ENCODE results near the gene APBB3.
"Not testable (repeated sequence)": the region's sequence is repeated elsewhere in the genome, so short reads cannot be mapped to it uniquely, and the experiment has no call there.

APBB3 gene

GRCh38 chr5:140591747-140592372 lies 27.5 kb upstream of the APBB3 start:
- Histone ChIP-seq H3K4me1 (peaks cover 0 to 94% (median 61%) of the 10 kb centered on the region in 10 experiments; a peak in 15 of 20 replicates), H3K9me3 (replicated peaks in 1 of 11) (peaks cover 0 to 14% (median 0%) of the 10 kb centered on the region in 11 experiments; a peak in 5 of 22 replicates), H3K27ac (peak overlapping the region in 8 of 11 experiments; percentile 25 to 95 (median 76); a peak in 15 of 22 replicates), H3K36me3 (peaks cover 0 to 12% (median 0%) of the 10 kb centered on the region in 11 experiments; a peak in 3 of 22 replicates), H3K4me3 (peak overlapping the region in 4 of 10 experiments; percentile 43 to 59 (median 52); a peak in 9 of 20 replicates), H4K20me1 (no peaks in the 10 kb centered on the region), H3K4me2 (peak overlapping the region in 7 of 11 experiments; percentile 42 to 99 (median 88); a peak in 14 of 22 replicates), H3K27me3 (no peaks in the 10 kb centered on the region), H3K9ac (peak overlapping the region in 6 of 11 experiments; percentile 17 to 92 (median 76); a peak in 11 of 22 replicates)
- TF ChIP-seq Cebpa-rat (IDR thresholded peaks at IDR 0.05): no peak

DNA sequence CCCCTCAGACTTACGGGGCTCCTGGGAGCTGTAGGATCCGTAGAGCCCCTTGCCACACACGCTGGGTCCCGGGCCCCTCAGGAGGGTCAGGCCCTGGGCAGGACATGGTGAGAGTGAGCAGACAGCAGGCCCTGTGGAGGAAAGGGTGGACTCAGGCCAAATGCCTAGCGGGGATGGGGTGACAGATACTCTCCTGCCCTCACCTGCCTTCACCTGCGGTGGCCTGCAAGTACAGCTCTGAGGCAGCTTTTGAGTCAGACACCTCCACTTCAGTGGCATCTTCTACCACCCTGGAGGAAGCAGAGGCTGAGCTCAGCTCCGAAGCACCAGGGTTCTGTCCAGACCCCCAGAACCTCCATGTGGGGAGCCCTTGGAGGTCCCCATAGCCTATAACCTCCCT lies 26.5 kb upstream of the APBB3 start:
- Histone ChIP-seq H4K20me1 (no peaks in the 10 kb centered on the region), H3K4me2 (peak overlapping the region in 6 of 11 experiments; percentile 1 to 99 (median 92); a peak in 10 of 22 replicates), H3K27ac (peak overlapping the region in 6 of 11 experiments; percentile 48 to 95 (median 82); a peak in 12 of 22 replicates), H3K9ac (peak overlapping the region in 4 of 11 experiments; percentile 71 to 92 (median 86); a peak in 7 of 22 replicates), H3K36me3 (peaks cover 0 to 22% (median 0%) of the 10 kb centered on the region in 11 experiments; a peak in 5 of 22 replicates), H3K4me1 (peaks cover 0 to 94% (median 51%) of the 10 kb centered on the region in 10 experiments; a peak in 15 of 20 replicates), H3K27me3 (no peaks in the 10 kb centered on the region), H3K9me3 (replicated peaks in 1 of 11) (peaks cover 0 to 22% (median 2%) of the 10 kb centered on the region in 11 experiments; a peak in 7 of 22 replicates), H3K4me3 (peak overlapping the region in 4 of 10 experiments; percentile 43 to 59 (median 52); a peak in 7 of 20 replicates)
- no peak for TF ChIP-seq Cebpa-rat (IDR thresholded peaks at IDR 0.05)

DNA sequence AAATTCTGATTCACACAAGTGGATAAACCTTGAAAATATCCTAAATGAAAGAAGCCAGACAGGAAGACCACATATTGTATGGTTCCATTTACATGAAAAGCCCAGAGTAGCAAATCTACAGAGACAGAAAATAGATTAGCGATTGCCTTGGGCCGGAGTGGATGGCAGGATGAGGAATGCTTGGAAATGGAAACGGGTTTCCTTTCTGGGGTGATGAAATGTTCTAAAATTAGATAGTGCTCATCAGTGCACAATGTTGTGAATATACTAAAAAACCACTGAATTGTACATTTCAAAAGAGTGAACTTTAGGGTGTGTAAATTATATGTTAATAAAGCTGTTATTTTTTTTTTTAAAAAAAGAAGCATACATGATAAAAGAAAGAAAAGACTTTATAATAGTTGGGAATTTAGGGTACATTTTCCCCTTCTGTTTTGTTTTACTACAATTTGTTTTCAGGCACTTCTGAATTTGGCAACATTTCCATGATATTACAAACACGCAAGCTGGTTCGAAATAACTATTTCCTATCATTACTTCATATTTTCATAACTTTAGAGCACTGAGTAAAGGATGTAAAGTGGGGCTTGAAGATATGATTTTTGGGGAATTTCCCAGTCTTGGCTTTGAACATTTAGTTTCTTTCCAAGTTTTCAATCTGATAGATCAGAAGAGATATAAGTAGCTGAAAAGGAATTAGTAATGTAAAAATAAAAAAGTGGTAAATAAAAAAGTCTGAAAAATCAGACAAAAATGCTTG lies 24.1 kb upstream of the APBB3 start:
- no peaks in the 10 kb centered on the region for H3K27me3 ChIP-seq
- TF ChIP-seq Cebpa-rat (IDR thresholded peaks at IDR 0.05): no peak
- peak overlapping the region in 7 of 11 experiments; percentile 3 to 99 (median 82); a peak in 12 of 22 replicates for H3K4me2 ChIP-seq
- H3K4me1 ChIP-seq: peaks cover 0 to 87% (median 34%) of the 10 kb centered on the region in 10 experiments; a peak in 15 of 20 replicates
- H3K27ac ChIP-seq: peak overlapping the region in 6 of 11 experiments; percentile 24 to 95 (median 82); a peak in 10 of 22 replicates
- no peaks in the 10 kb centered on the region for H4K20me1 ChIP-seq
- peak overlapping the region in 4 of 11 experiments; percentile 69 to 92 (median 86); a peak in 8 of 22 replicates for H3K9ac ChIP-seq
- H3K4me3 ChIP-seq: peak overlapping the region in 3 of 10 experiments; percentile 14 to 23 (median 16); a peak in 3 of 20 replicates
- H3K36me3 ChIP-seq: peaks cover 0 to 45% (median 0%) of the 10 kb centered on the region in 11 experiments; a peak in 7 of 22 replicates
- peaks cover 0 to 30% (median 5%) of the 10 kb centered on the region in 11 experiments; a peak in 13 of 22 replicates for H3K9me3 ChIP-seq (replicated peaks in 1 of 11)

DNA sequence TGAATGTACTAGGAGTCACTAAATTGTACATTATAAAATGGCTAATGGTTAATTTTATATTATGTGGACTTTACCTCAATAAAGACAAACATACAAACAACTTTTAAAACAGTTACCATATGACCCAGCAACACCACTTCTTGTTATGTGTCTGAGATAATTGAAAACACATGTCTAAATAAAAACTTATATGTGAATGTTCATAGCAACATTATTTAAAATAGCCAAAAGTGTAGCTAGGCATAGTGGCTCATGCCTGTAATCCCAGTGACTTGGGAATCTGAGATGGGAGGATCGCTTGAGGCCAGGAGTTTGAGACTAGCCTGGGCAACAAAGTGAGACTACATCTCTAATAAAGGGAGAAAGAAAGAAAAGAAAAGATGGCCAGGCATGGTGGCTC lies 23.1 kb upstream of the APBB3 start:
- Histone ChIP-seq H3K4me1 (peaks cover 0 to 91% (median 34%) of the 10 kb centered on the region in 10 experiments; a peak in 15 of 20 replicates), H3K9ac (peak overlapping the region in 3 of 11 experiments; percentile 82 to 92 (median 89); a peak in 5 of 22 replicates), H3K27ac (peak overlapping the region in 5 of 11 experiments; percentile 43 to 95 (median 86); a peak in 7 of 22 replicates), H3K4me3 (no peak overlapping the region; a peak in 2 of 20 replicates), H3K36me3 (peaks cover 0 to 55% (median 0%) of the 10 kb centered on the region in 11 experiments; a peak in 7 of 22 replicates), H3K27me3 (no peaks in the 10 kb centered on the region), H4K20me1 (no peaks in the 10 kb centered on the region), H3K4me2 (peak overlapping the region in 4 of 11 experiments; percentile 82 to 99 (median 98); a peak in 7 of 22 replicates), H3K9me3 (replicated peaks in 1 of 11) (peaks cover 3 to 40% (median 13%) of the 10 kb centered on the region in 11 experiments; a peak in 15 of 22 replicates)
- TF ChIP-seq Cebpa-rat (IDR thresholded peaks at IDR 0.05): no peak

DNA sequence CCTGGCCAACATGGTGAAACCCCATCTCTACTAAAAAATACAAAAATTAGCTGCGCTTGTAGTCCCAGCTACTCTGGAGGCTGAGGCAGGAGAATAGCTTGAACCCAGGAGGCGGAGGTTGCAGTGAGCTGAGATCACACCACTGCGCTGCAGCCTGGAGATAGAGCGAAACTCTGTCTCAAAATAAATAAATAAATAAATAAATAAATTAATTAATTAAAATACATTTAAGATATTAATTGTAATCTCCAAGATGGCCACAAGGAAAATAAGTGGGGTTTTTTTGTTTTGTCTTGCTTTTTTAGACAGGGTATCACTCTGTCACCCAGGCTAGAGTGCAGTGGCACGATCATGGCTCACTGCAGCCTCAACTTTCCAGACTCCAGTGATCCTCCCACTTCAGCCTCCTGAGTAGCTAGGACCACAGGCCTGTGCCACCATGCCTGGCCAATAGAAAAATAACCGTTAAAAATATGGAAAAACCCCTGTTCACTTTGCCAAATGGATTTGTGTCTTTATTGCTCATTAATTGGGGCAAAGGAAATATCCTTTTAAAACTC lies 14.9 kb upstream of the APBB3 start:
- H3K27ac ChIP-seq, H3K4me3 ChIP-seq, H3K27me3 ChIP-seq, H4K20me1 ChIP-seq, H3K9ac ChIP-seq: not testable (repeated sequence)
- Histone ChIP-seq H3K4me2 (peak overlapping the region in 2 of 11 experiments; percentile 37 to 38; a peak in 2 of 22 replicates), H3K9me3 (replicated peaks in 1 of 11) (peaks cover 2 to 19% (median 9%) of the 10 kb centered on the region in 11 experiments; a peak in 15 of 22 replicates), H3K36me3 (peaks cover 0 to 76% (median 0%) of the 10 kb centered on the region in 11 experiments; a peak in 6 of 22 replicates), H3K4me1 (peaks cover 0 to 98% (median 12%) of the 10 kb centered on the region in 10 experiments; a peak in 11 of 20 replicates)

- TF ChIP-seq Cebpa-rat (IDR thresholded peaks at IDR 0.05): no peak
- no peaks in the 10 kb centered on the region for H3K9me3 ChIP-seq (replicated peaks in 1 of 11)
- H3K27ac ChIP-seq: peak overlapping the region in 9 of 11 experiments; percentile 30 to 76 (median 63); a peak in 15 of 22 replicates
- no peaks in the 10 kb centered on the region for H3K27me3 ChIP-seq
- peaks cover 0 to 100% (median 12%) of the 10 kb centered on the region in 10 experiments; a peak in 11 of 20 replicates for H3K4me1 ChIP-seq
- peaks cover 0 to 69% (median 0%) of the 10 kb centered on the region in 11 experiments; a peak in 6 of 22 replicates for H3K36me3 ChIP-seq
- H4K20me1 ChIP-seq: no peaks in the 10 kb centered on the region
- H3K4me3 ChIP-seq: no peak overlapping the region
- peak overlapping the region in 5 of 11 experiments; percentile 20 to 70 (median 52); a peak in 7 of 22 replicates for H3K9ac ChIP-seq
- peak overlapping the region in 6 of 11 experiments; percentile 4 to 90 (median 58); a peak in 11 of 22 replicates for H3K4me2 ChIP-seq
Measured at GRCh38 chr5:140576776-140577201, 12.4 kb upstream of the APBB3 start.

DNA sequence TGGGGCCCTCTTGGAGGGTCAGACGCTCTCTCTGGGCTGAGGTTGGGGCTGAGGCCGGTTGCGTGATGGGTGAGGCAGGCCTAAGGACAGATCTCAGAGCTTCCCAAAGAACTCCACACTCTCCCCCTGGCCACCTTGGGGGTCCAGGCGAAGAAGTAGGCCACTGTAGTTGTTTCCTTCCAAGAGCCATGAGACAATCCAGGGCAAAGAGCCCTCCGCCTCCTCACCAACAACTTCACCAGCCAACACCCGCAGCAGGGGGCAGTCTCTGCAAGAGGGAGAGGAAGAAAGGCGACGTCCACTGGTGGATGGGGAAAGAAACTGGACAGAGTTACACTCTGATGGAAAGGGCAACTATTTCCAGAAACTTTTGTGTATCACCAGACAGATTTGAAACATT lies 10.9 kb upstream of the APBB3 start:
- Histone ChIP-seq H3K9me3 (replicated peaks in 1 of 11) (no peaks in the 10 kb centered on the region), H3K27me3 (no peaks in the 10 kb centered on the region), H3K4me2 (peak overlapping the region in 4 of 11 experiments; percentile 16 to 90 (median 72); a peak in 6 of 22 replicates), H3K4me1 (peaks cover 0 to 100% (median 14%) of the 10 kb centered on the region in 10 experiments; a peak in 12 of 20 replicates), H3K27ac (peak overlapping the region in 5 of 11 experiments; percentile 49 to 76 (median 70); a peak in 12 of 22 replicates), H3K36me3 (peaks cover 0 to 78% (median 0%) of the 10 kb centered on the region in 11 experiments; a peak in 6 of 22 replicates), H4K20me1 (no peaks in the 10 kb centered on the region), H3K9ac (peak overlapping the region in 2 of 11 experiments; percentile 57 to 63; a peak in 4 of 22 replicates), H3K4me3 (no peak overlapping the region)
- TF ChIP-seq Cebpa-rat (IDR thresholded peaks at IDR 0.05): no peak
